ENCODE measurements around the gene NNT. TPM values are rescaled to one million over a fixed set of nuclear protein-coding genes. Genes with fewer than 3 reads are reported as not detected.
"Not testable (repeated sequence)": the region's sequence is repeated elsewhere in the genome, so short reads cannot be mapped to it uniquely, and the experiment has no call there.

Gene NNT
- total RNA-seq, 1 donor from 2014 or later, result 81.5 TPM

DNA sequence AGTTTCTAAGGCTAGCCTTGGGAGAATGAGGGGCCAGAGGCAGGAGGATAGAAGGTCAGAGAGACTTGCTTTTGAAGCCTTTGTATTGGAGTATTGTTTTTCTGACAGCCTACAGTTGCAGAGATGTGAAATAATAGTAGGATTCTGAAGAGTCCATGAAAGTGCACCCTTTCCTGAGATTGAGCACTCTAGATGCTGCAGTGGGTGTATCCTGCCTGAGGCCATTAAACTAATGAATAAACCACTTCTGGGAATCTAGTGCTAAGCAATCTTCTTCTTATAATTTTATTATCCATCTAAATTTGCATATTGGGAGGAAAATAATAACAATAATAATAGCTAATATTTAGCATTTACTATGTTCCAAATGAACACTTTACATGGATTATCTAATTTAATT is 19.3 kb upstream of the NNT start:
- DNase-seq, result no peak

DNA sequence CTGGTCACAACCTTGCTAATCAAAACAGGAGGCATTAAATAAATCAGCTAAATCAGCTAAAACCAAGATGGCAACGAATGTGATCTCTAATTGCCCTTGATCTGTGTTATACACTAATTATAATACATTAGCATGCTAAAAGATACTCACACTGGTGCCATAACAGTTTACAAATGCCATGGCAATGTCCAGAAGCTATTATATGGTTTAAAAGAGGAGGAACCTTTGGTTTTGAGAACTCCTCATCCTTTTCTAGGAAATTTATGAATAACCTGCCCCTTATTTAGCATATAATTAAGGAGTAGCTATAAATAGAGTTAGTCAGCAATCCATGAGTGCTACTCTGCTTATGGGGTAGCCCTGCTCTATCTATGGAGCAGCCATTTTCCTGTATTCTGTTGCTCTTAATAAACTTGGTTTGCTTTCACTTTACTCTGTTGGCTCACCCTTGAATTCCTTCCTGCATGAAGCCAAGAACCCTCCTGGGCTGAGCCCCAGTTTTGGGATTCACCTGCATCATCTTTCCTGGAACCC is 18.7 kb upstream of the NNT start:
- no peak for DNase-seq

DNA sequence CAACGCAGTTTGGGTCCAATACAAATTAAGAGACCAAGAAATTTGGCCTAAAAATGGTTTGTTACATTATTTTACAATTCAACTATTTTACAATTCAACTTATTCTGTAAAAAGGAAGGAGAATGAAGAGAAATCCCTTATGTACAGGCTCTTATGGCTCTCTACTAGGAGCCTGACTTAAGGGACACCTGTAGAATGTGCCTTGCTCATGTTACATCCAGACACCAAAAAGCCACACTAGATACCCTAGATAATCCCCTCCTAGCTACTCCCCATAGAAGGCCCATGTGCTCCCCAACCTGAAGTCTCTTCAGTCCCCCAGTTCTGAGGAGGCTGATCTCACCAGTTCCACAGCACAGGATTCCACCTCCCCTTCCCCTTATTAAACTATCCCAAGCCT is 14.1 kb upstream of the NNT start:
- no peak for DNase-seq

DNA sequence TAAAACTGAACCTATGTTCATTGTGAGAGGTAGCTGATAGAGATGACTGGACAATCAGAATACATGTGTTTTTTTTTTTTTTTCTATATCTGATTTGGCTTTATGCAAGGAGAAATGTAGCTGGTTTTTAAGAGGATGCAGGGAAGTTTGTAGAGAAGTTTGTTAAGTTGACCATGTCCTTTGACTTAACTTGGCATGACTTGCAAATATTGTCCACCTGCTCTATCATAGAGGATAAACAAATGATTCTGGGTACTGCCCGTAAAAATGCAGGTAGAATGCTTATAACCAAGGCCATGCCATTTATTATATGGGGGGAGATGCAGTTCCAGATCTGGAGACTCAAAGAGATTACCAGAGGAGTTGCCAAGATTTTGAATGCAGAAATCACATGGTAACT is 13.7 kb upstream of the NNT start:
- DNase-seq, result no peak

DNA sequence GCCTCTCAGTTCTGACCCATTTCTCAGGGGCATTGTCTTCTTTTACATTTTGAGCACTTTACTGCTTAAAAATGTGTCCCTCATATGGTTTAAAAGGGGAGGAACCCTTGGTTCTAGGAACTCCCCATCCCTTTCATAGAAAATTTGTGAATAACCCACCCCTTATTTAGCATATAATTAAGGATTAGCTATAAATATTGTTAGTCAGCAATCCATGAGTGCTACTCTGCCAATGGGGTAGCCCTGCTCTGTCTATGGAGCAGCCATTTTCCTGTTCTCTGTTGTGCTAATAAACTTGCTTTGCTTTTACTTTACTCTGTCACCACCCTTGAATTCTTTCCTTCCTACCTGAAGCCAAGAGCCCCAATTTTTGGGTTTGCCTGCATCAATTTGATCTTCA is 12.3 kb upstream of the NNT start:
- no peak for DNase-seq

DNA sequence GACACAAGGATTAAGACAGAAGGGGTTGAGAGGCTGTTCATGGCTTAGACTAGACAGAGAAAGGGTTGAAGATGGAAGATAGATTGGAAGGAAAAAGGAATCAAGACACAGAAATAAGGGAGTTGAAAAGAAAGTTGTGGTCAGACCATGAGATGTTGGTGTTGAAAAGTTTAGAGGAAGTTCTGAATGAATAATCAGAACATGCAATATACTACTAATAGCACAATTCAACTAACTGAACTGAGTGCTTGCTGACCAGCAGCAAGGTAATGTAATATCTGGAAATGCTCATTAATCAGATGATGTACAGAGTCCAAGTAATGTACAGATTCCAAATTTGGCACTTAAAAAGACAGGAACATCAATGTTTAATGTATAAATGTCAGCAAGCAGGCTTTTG is 10.6 kb upstream of the NNT start:
- DNase-seq, result no peak

DNA sequence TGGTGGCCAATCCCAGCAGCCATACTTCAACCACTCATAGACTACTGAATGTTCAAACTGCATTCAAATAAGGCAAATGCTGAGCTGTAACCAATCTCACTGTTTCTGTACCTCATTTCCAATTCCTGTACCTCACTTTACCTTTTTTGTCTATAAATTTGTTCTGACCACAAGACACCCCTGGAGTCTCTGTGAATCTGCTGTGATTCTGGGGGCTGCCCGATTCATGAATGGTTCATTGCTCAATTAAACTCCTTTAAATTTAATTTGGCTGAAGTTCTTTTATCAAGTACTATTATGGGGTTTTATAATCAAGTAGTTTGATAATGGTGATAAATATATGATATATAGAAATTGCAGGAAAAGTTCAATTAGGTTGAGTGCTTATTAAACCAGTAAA is 4.1 kb upstream of the NNT start:
- DNase-seq, result not testable (repeated sequence)

DNA sequence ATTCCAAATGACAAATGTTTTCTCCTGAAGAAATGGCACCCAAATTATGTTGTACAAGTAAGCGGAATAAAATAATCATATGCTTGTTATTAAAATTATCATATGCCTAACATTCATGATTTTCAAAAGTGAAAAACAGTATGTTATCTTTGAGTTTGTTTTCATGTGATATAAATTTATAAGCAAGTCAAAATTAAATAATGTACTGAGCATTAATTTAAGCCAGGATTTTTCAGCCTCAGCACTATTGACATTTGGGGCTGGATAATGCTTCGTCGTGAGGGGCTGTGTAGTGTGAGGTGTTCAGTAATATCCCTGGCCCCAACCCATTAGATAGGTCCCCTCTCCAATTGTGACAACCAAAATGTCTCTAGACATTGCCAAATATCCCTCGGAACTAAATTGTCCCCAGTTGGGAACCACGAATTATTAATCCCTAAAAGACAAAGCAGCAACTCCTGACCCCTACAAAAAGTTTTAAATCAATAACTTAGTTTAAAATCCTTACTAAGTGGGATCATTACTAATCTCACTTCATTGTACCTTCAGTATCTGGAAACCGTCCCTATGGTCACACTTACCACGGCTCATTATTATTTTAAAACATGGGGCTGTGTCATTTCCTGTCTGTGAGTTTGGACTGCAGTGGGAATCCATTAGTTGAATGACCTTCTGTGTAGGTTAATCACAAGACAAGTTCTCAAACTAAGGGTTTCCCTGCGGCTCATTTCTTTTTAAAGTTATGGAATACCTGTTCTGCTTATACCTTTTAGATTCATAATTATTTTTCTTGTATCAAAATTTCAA is 1.3 kb upstream of the NNT start:
- DNase-seq, result no peak

DNA sequence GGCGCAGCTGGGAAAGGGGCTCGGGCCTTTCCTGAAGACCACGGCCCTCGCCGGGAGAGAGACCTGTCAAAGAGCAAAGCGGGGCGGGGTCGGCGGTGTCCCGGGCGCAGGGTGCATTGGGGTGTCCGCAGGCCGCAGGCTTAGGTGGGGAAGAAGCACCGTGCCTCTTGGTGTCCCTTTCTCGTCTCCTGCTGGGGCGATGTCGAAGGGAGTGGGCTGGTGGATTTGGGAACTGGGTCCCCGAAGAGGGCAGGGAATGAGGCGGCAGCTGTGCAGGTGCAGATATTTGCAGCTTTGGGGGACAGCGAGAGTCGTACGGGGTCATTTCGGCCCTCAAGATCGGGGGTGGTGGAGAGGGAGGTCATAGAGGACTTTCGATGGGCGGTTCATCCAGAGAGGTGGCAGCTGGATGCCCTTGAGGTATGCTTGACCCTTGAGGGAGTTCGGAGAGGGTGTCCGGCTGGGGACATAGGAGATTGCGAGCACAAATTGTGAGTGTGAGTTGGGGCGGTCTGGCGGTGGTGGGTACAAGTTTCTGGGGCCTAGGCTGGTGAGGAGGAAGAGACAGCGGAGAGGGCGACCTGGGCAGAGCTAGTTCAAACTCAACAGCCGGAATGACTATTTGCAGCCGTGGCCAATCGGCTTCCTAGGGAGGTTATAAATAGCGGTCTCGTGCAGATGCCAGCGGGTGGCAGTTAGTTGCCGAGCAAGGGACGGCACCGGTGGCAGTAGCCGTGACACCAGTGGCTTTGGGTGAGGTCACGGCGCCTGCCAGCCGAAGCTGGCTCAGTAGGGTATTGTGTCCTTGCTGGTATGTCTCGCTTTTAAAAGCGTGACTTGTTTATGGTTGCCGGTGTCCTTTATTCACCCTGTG is 601 bp downstream of the NNT start:
- no peak for DNase-seq

DNA sequence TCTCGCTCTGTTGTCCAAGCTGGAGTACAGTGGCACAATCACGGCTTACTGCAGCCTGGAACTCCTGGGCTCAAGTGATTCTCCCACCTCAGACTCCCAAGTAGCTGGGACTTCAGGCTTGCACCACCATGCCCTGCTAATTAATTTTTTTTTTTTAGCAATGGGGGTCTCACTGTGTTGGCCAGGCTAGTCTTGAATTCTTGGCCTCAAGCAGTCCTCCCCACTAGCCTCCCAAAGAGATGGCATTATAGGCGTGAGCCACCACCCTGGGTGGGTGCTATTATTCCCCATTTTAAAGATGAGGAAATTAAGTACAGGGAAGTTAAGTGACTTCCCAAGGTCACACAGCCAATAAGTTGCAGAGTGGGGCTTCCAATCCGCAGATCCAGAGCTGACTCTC is 1.7 kb downstream of the NNT start:
- no peak for DNase-seq

DNA sequence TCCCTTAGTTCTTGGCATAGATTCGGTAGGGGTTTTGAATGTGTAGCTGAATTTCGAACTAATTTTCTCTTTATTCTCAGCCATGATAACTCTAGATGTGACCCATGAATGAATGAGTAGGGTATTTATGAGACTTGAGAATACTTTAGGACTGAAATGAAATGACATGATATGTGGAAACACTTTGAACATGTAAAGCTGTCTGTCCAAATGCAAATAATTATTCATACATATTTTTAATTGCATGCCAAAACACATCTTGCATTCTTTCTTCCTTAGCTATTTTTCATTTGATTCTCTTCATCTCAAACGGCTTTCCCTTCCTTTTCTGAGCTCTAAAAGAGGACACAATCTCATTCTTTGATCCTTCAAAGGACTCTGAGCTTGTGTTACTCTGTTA is 3.4 kb downstream of the NNT start:
- no peak for DNase-seq

DNA sequence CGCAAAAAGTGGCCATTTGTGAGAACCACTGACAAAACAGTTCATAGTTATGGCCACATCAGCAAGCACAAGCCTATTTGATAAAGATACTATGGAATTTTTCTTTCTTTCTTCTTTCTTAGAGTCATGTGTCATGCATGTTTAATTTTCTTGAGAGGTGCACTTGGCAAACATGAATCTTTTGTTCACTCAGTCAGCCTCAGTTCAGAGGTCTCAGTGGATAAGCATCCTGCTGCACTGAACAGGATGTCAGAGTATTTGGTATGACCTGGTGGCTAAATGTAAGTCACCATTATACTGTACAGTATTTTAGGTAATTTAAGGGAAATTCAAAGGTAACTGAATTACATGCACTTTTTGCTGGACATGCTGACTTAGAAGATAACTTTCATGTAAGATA is 5.4 kb downstream of the NNT start:
- DNase-seq, result no peak

DNA sequence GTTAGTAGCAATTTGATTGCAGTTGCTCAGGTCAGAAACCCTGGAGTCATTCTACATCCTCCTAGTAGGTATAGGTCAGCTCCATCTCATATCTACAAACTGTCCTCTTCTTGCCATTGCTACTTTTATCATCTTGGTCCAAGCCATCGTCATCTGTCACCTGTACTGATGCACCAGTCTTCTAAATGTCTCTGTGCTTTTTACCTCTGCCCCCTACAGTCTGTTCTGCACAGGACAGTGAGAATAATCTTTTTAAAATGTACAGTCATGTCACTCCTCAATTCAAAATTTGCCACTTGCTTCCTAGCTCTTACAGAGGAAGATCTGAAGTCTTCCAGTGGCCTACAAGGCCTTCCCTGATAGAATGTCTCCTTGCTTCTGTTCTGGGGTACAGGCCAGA is 6.8 kb downstream of the NNT start:
- DNase-seq, result no peak

DNA sequence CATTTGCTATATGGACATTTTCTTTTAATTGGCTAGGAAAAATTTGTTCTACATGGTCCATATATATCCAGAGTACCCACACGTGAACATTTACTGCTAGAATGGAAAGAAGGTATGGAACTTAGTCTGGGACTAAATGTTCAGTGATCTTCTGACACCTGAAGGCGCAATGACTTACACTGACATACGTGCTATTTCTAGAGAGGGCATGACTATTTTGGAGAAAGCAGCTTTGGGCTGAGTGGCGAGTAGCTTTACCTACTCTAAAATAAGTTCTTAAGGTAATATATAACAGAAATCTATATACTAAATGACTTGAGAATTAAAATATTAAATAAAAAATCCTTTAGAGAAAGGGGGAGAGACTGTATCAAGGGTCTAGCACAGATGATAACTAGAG is 10.4 kb downstream of the NNT start:
- DNase-seq, result no peak

DNA sequence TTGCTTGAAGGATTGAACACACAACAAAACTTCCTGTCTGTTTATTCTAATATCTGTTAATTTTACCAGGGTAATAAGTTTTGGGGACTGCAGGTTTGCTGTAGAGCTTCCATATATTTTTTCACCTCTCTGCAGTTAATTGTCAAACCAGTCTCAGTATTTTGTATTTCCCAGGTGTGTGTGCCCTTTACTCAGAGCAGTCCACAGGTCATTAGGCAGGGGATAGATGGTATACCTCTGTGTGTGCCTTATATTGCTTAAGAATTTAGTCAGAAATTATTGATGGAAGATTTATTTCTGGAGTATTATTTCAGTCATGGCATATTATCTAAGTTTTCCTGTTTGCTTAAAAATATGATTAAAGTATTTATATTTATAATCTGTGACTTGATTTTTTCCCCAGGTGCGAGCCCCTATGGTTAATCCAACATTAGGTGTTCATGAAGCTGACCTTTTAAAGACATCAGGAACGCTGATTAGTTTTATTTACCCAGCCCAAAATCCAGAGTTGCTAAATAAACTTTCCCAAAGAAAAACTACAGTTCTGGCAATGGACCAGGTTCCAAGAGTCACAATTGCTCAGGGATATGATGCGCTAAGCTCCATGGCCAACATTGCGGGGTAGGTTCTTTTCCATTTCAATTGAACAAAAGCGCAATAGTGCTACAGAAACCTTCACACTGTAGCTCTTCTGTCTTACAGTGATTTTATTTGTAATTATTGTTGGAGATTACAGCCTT is 12.6 kb downstream of the NNT start:
- no peak for DNase-seq

DNA sequence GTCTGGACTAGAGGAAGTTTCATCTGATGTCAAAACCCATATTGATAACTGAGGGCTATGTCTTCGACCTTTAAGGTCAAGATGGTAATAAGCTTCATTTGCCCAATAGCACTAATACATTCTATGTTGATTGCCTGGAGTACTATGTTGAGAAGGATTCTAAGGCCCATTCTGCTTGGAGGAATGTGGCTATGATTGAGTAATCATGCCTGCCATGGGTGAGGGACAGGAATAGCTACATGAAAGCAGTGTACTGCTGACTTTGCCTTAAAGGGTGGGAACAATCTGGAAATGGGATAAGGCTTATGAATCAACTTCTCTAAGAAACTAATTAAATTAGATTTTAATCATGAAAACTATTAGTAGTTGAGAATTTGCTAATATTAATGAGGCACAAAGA is 13.6 kb downstream of the NNT start:
- DNase-seq, result no peak

DNA sequence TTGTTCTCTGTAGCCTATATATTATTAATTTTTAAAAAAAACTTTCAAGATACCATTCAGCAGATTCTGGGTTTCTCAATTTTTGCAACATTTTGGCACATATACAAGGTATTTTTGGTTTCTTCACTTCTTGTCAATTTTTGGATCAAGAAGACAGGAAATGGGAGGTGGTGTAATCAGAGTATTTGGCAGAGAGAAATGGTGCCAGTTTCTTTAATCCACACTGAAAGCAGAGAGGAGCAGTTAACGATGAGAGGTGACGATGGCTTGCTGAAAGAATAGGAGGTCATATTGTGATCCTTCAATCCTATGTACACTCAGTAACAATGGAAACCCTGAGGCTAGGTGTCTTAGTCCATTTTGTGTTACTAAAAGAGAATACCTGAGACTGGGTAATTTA is 16.4 kb downstream of the NNT start:
- no peak for DNase-seq

DNA sequence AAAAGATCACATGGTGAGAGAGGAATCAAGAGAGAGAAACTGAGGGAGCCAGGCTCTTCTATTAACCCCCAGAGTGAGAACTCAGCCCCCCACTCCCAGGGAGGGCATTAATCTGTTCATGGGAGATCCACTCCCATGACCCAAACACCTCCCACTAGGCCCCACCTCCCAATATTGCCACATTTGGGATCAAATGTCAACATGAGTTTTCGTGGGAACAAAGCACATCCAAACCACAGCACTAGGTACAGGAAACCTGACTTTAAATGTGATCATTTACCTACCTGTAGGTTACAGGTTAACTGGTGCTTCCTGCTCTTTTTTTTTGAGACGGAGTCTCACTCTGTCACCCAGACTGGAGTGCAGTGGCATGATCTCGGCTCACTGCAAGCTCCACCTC is 16.9 kb downstream of the NNT start:
- no peak for DNase-seq

DNA sequence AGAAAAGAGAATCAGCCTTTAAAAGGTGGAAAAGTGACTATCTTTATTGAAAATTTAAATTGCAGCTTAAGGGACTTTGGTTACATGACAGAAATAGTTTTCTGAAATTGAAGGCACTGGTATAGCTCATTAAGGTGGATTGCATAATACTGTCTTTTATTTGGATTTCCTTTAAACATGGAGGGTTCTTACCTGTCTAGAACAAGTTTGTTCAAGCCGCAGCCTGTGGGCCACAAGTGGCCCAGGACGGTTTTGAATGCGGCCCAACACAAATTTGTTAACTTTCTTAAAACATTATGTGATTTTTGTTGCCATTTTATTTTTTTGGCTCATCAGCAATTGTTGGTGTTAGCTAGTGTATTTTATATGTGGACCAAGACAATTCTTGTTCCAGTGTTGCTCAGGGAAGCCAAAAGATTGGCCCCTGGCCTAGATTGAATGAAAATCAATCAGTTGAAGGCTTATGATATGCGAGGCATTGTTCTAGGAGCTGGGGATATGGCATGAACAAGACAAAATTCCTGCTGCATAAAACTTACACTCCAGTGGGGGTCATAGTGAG is 18.0 kb downstream of the NNT start:
- no peak for DNase-seq

DNA sequence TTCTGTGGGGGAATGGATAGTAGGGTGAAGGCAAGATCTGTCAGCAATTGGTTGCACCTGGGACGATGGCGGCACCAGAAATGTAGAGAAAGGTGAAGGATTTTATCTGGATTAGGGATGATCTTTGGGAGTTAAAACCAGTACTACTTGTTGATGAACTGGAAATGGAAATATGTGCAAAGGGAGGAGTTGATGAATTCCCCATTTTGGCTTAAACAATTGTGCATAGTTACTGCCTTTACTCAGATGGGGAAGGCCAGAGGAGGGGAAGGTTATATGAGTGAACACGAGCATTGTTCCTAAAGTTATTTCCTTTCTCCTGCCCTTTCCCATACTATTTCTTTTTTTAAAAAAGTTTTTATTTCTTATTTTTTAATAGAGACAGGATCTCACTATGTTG is 19.1 kb downstream of the NNT start:
- no peak for DNase-seq

DNA sequence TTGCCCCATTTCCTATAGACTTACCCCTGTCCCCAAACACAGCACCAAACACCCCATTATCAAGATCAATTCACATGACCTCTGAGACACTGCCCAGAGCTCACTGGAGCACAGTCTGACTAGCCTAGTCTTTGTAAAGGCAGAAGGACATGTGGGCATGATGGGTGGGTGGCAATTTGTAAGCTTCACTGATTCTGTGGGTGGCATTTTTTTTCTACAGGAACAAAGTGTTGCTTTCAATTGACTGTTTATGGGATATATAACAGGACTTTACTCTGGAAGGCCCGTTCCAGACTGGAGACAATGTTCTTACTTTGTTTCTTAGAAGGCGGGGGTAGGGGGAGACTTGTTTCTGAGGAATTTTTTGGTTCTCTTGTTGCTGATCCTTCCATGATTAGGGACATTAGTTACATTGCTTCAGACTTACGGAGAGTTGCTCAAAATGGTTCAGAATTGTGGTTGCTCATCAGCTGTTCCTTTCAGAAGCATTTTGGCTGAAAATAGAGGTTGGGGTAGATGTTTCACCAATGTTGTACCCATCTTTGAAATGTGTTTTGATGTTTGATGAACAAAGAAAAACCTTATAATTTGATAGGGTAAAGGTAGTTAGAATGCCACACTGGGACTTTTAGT is 20.2 kb downstream of the NNT start:
- DNase-seq, result no peak

DNA sequence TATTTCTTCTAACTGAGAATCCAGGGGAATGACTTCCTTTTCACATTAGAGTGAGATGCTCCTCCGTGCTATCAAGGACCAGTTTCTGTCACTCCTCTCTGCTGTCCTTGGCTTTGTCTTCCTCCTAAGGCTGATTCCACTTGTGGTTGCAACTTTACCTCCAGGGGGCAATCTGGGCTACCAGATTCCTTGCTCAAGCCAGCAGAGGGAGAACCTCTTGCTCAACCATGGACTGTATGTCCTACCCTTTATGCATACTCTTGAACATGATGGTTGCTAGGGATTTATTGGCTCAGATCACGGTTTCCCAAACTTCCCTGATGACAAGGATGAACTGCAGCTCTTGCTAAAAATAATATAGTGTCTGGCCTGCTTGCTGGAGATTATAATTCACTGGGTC is 24.0 kb downstream of the NNT start:
- no peak for DNase-seq
